BJ (cell line): ENCODE results near the gene RPS6KL1. TPM values are rescaled to one million over a fixed set of nuclear protein-coding genes. Genes with fewer than 3 reads are reported as not detected.

Source experiments
- CTCF ChIA-PET: fragments of 350-600 bp; formaldehyde crosslinking; extraction: SDS; loops from one replicate; lab custom pipeline; 2021; ENCODE audit warnings: antibody characterized with exemption, inconsistent platforms; lab: Yijun Ruan, JAX
- POLR2A ChIA-PET: fragments of 300-600 bp; sonication (Branson Sonifier 250); formaldehyde crosslinking; extraction: SDS; loops from one replicate; lab custom pipeline; 2021; ENCODE audit warnings: antibody characterized with exemption; lab: Charles Lee
- DNase-seq: peaks from one replicate; pipeline ENCODE4 v3.0.0-alpha.2; 2011; ENCODE audit warnings: low read depth
- H3K27me3 ChIP-seq: 2 replicates; pipeline ENCODE4 v1.6.0; 2011; ENCODE audit warnings: low read length; ENCODE audit not compliant: control insufficient read depth, insufficient read depth
- H3K36me3 ChIP-seq: 2 replicates; pipeline ENCODE4 v1.5.1; 2011; ENCODE audit warnings: low read length; ENCODE audit not compliant: control insufficient read depth, insufficient read depth
- H3K4me3 ChIP-seq: 2 replicates; pipeline ENCODE4 v1.5.1; 2011; ENCODE audit warnings: low read depth, mild to moderate bottlenecking, control low read depth, low read length
- polyA plus RNA-seq: library from polyadenylated mRNA; depleted of rRNA; stranded (reverse); fragments of >200 nt; gene quantifications from 2 replicates; pipeline ENCODE4 v1.2.3, GENCODE V29; 2011
- TF ChIP-seq, protein P1 (sequence below): IDR thresholded peaks from 2 replicates; pipeline ENCODE4 v1.5.1; 2011; ENCODE audit warnings: low read depth, mild to moderate bottlenecking, control low read depth, inconsistent platforms, low read length, moderate library complexity; ENCODE audit not compliant: insufficient read depth

RPS6KL1 gene
- polyA plus RNA-seq, 1 experiment, result 2.8 TPM

DNA sequence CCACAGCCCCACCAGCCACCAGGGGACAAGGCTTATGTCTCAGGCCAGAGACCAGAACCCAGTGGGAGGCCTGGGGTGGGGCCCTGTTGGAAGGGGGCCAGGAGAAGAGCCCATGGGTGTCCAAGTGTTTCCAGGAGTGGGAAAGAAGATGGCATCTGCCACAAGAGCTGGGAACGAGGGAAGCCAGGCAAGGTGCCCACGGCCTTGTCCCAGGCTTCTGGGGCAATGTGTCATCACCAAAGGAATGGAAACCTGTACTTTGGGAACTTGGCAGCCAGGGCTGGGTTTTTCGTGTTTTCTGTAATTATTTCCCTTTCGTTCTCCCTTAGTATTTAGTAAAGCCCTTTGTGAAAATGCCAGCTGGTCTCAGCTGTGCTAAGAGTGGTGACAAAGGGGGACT lies 37.7 kb upstream of the RPS6KL1 start:
- no peaks in the 10 kb centered on the region for H3K36me3 ChIP-seq
- no peak for DNase-seq
- no peaks in the 10 kb centered on the region; the same call in 1 of the 2 replicates for H3K27me3 ChIP-seq
- CTCF ChIA-PET, result interaction anchor here (2.5 kb wide), 1 partner anchor 128 kb away, joined by 8 read pairs; no protein-coding TSS in a partner anchor
- no peak overlapping the region for H3K4me3 ChIP-seq
- POLR2A ChIA-PET, result interaction anchor here (0.5 kb wide), 1 partner anchor 241 kb away, joined by 3 read pairs; no protein-coding TSS in a partner anchor
- TF ChIP-seq, protein P1, sequence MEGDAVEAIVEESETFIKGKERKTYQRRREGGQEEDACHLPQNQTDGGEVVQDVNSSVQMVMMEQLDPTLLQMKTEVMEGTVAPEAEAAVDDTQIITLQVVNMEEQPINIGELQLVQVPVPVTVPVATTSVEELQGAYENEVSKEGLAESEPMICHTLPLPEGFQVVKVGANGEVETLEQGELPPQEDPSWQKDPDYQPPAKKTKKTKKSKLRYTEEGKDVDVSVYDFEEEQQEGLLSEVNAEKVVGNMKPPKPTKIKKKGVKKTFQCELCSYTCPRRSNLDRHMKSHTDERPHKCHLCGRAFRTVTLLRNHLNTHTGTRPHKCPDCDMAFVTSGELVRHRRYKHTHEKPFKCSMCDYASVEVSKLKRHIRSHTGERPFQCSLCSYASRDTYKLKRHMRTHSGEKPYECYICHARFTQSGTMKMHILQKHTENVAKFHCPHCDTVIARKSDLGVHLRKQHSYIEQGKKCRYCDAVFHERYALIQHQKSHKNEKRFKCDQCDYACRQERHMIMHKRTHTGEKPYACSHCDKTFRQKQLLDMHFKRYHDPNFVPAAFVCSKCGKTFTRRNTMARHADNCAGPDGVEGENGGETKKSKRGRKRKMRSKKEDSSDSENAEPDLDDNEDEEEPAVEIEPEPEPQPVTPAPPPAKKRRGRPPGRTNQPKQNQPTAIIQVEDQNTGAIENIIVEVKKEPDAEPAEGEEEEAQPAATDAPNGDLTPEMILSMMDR, result no peak

DNA sequence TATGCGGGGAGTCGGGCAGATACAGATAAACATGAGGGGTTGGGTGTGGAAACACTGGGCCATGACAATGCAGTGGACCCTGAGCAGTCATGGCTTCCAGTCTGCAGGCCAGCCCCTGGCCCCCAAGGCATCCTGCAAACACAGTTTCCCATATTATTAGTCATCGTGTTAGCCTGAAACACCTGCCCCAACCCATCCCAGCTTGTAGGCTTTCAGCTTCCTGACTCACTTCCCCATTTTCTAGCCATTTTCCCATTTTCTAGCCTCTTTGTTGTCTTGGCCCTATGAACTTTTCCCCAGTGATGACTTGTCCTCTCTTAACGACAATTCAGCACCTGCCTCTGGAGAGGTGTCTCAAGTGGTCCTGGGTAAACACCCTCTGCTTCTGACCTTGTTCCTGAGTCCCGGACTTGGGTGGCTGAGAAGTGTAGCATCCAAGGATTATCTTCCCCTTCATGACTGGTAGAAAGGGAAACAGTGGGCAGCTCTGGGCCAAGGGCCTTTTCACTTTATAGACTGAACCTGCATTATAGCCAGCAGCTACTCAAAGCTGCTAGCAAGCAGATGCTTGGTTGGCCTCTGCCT lies 36.6 kb upstream of the RPS6KL1 start:
- TF ChIP-seq, protein P1, result no peak
- ChIA-PET CTCF (interaction anchor here (0.9 to 2.4 kb wide), 2 partner anchors 10 to 13 kb away, joined by 3 to 12 read pairs; no protein-coding TSS in a partner anchor), POLR2A (no interaction called here)
- DNase-seq, result no peak
- Histone ChIP-seq H3K27me3 (no peaks in the 10 kb centered on the region; the same call in 1 of the 2 replicates), H3K36me3 (no peaks in the 10 kb centered on the region), H3K4me3 (no peak overlapping the region)

DNA sequence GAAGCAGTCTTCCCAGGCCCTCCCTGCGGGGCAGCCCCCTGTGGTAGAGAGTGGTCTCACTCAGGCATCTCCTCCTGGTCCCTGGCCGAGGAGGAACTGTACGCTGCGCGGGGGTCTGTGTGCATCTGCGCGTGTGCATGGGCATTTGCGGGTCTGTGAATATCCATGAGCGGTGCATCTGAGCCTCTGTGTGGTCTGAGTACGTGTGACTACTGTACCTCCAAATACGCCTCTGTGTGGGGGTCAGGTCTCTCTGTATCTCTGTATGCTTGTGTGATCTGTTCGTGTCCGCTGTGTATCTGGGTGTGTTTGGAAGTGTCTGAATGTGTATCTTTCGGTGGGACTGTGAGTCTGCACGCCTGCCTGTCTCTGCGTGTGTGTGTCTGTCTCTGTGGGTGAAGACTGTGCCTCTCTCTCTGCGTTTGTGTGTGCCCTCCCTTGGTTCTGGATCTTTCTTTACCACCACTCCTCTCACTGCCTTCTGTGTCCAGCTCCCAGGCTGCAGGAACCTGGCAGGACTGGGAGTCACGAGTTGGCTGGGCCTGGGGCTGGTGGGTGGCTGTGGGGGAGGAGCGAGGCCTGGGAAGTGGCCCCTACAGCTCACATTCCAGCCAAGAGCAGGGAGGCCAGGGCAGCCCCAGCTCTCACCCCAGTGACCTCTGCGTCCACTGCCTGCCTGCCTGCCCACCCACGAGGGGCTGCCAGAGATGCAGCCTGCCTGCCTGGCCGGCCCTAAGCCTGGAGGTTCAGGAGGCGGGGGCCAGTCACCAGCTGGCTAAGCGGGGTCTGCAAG lies 33.4 kb upstream of the RPS6KL1 start:
- TF ChIP-seq, protein P1, result no peak
- Histone ChIP-seq H3K27me3 (no peaks in the 10 kb centered on the region; the same call in 1 of the 2 replicates), H3K36me3 (no peaks in the 10 kb centered on the region), H3K4me3 (no peak overlapping the region)
- no peak for DNase-seq
- ChIA-PET CTCF (interaction anchor here (1.0 kb wide), 1 partner anchor 11 kb away, joined by 4 read pairs; no protein-coding TSS in a partner anchor), POLR2A (no interaction called here)

DNA sequence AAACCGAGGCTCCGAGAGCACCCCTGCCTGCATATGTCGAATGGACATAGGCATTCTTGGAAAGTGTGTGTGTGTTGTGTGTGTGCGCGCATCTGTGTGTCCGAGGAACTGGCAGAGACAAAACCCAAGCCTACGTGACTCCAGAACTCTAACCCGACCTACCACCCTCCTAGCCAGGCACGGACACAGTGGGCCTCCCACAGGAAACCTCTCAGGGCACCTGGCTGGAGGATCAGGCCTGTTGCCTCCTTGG lies 32.9 kb upstream of the RPS6KL1 start:
- ChIA-PET POLR2A (no interaction called here), CTCF (interaction anchor here (0.9 to 1.0 kb wide), 2 partner anchors 10 to 68 kb away, joined by 3 to 4 read pairs; no protein-coding TSS in a partner anchor)
- Histone ChIP-seq H3K4me3 (no peak overlapping the region; the same call in 1 of the 2 replicates), H3K27me3 (no peaks in the 10 kb centered on the region; the same call in 1 of the 2 replicates), H3K36me3 (no peaks in the 10 kb centered on the region)
- DNase-seq, result no peak
- TF ChIP-seq, protein P1, result no peak
